Tibial nerve (tissue), 4 donors: ENCODE results near the gene DPY19L2. TPM values are rescaled to one million over a fixed set of nuclear protein-coding genes. Genes with fewer than 3 reads are reported as not detected.
"Not testable (repeated sequence)": the region's sequence is repeated elsewhere in the genome, so short reads cannot be mapped to it uniquely, and the experiment has no call there.

Source experiments
- DNase-seq, 2 donors: peaks; one replicate each; pipeline ENCODE4 v3.0.0-alpha.2; 2019; ENCODE audit warnings: low spot score in 2 of 2
- H3K27ac ChIP-seq, 4 donors: fragments of 200-600 bp; sonication (generic) in 3 of 4; one replicate each; pipeline ENCODE4 v1.5.1; 2017 to 2019; ENCODE audit warnings: mild to moderate bottlenecking in 1 of 4
- H3K27me3 ChIP-seq, 2 donors: fragments of 200-600 bp; sonication (generic) in 1 of 2; one replicate each; pipeline versions ENCODE4 v1.5.1 to v1.6.0; 2017 to 2019
- H3K36me3 ChIP-seq, 3 donors: fragments of 200-600 bp; sonication (generic); one replicate each; pipeline ENCODE4 v1.5.1; 2018 to 2019
- H3K4me1 ChIP-seq, 4 donors: fragments of 200-600 bp; sonication (generic) in 3 of 4; one replicate each; pipeline ENCODE4 v1.5.1; 2017 to 2019
- H3K4me3 ChIP-seq, 4 donors: fragments of 200-600 bp; sonication (generic) in 3 of 4; one replicate each; pipeline ENCODE4 v1.5.1; 2017 to 2019; ENCODE audit warnings: mild to moderate bottlenecking in 1 of 4, moderate library complexity in 1 of 4
- H3K9me3 ChIP-seq, 4 donors: fragments of 200-600 bp; sonication (generic) in 3 of 4; one replicate each; pipeline ENCODE4 v1.5.1; 2017 to 2019
- EP300 ChIP-seq, 2 donors: sonication (generic); formaldehyde crosslinking; IDR thresholded peaks; one replicate each; pipeline ENCODE4 v1.6.1; 2017; ENCODE audit warnings: antibody characterized with exemption in 2 of 2, mild to moderate bottlenecking in 1 of 2
- POLR2A ChIP-seq, 2 donors: fragments of 450-650 bp; IDR thresholded peaks; one replicate each; pipeline ENCODE4 v1.6.1; 2017; ENCODE audit warnings: antibody characterized with exemption in 2 of 2, mild to moderate bottlenecking in 2 of 2, moderate library complexity in 2 of 2
- WGBS, 2 donors: methylation state at CpG; one replicate each; pipeline ENCODE4 v1.1.5; 2018; 5-methylcytosine and 5-hydroxymethylcytosine counted together
- total RNA-seq, 4 donors: library from RNA; depleted of rRNA; stranded (reverse); fragments of >200 nt; gene quantifications; one replicate each; pipeline ENCODE4 v1.1.0, GENCODE V29; 2016
- TF ChIP-seq, protein P1 (sequence below), 5 experiments: fragments of 200-600 bp in 3 of 5; fragments of 450-650 bp in 2 of 5; sonication (generic) in 3 of 5; IDR thresholded peaks; one replicate each; pipeline ENCODE4 v1.5.1; 2016 to 2019; ENCODE audit warnings: antibody characterized with exemption in 5 of 5, mild to moderate bottlenecking in 3 of 5, moderate library complexity in 2 of 5

DPY19L2 gene
- total RNA-seq, 4 donors from 2014 or later: 14.1 to 22.0 (median 20.7) TPM

DNA sequence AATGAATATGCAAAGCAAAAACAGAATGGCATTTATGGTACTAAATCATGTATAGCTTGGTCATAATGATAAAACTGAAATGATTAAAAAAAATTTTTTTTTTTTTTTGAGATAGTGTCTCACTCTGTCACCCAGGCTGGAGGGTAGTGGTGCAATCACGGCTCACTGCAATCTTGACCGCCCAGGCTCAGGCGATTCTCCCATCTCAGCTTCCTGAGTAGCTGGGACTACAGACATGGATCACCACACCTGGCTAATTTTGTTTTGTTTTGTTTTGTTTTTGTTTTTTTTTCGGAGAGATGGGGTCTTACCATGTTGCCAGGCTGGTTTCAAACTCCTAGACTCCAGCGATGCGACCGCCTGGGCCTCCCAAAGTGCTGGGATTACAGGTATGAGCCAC lies 138.7 kb downstream of the DPY19L2 start:
- DNase-seq, H3K36me3 ChIP-seq, H3K4me1 ChIP-seq, H3K27me3 ChIP-seq, H3K9me3 ChIP-seq, H3K4me3 ChIP-seq, H3K27ac ChIP-seq: not testable (repeated sequence)
- WGBS, 2 donors: 82 to 93% methylated on average over 7 of the region's 7 CpGs

DNA sequence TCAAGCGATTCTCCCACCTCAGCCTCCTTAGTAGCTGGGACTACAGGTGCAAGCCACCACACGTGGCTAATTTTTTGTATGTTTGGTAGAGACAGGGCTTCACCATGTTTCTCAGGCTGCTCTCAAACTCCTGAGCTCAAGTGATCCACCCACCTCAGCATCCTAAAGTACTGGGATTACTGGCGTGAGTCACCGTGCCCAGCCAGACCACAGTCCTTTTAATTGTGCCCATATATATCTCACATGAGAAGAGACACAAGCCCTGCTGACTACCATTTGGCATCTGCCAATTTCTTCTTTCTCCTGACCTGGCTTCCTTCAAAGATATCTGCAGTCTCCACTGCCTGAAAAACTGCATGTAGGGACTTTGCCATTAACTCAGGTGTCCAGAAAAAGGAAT lies 142.5 kb downstream of the DPY19L2 start:
- 98 to 99% methylated on average over 4 of the region's 4 CpGs for WGBS, 2 donors
- no peaks in the 10 kb centered on the region for H3K27me3 ChIP-seq
- no peaks in the 10 kb centered on the region for H3K4me1 ChIP-seq
- TF ChIP-seq EP300 (IDR thresholded peaks at IDR 0.05): no peak
- TF ChIP-seq, protein P1, sequence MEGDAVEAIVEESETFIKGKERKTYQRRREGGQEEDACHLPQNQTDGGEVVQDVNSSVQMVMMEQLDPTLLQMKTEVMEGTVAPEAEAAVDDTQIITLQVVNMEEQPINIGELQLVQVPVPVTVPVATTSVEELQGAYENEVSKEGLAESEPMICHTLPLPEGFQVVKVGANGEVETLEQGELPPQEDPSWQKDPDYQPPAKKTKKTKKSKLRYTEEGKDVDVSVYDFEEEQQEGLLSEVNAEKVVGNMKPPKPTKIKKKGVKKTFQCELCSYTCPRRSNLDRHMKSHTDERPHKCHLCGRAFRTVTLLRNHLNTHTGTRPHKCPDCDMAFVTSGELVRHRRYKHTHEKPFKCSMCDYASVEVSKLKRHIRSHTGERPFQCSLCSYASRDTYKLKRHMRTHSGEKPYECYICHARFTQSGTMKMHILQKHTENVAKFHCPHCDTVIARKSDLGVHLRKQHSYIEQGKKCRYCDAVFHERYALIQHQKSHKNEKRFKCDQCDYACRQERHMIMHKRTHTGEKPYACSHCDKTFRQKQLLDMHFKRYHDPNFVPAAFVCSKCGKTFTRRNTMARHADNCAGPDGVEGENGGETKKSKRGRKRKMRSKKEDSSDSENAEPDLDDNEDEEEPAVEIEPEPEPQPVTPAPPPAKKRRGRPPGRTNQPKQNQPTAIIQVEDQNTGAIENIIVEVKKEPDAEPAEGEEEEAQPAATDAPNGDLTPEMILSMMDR (IDR thresholded peaks at IDR 0.05): no peak
- TF ChIP-seq POLR2A (IDR thresholded peaks at IDR 0.05): no peak
- no peak for DNase-seq
- H3K27ac ChIP-seq: no peak overlapping the region
- H3K4me3 ChIP-seq: no peak overlapping the region
- no peaks in the 10 kb centered on the region for H3K36me3 ChIP-seq
- peaks cover 0 to 9% (median 0%) of the 10 kb centered on the region in 4 donors for H3K9me3 ChIP-seq

DNA sequence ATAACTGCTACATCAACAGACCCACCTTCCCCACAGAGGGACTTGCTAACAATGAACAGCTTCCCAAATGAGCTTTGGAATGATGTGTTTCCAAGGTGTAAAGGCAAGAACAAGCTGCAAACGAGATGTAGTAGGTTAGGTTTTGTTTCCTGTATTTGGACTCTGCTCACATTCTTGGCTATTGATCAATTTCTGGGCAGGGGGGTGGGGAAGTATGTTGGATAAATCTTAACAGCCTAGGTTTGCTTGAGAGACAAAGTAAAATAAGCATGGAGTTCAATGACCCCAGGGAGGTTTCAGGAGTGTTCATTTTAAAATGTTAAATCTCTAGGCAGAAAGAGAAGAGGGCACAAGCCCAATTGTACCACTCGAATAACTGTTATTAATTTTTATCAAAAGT lies 146.6 kb downstream of the DPY19L2 start:
- no peak overlapping the region for H3K4me3 ChIP-seq
- no peaks in the 10 kb centered on the region for H3K9me3 ChIP-seq
- 42 to 50% methylated on average over 2 of the region's 2 CpGs for WGBS, 2 donors
- H3K4me1 ChIP-seq: no peaks in the 10 kb centered on the region
- TF ChIP-seq POLR2A (IDR thresholded peaks at IDR 0.05) (no peak), EP300 (IDR thresholded peaks at IDR 0.05) (no peak)
- TF ChIP-seq, protein P1 (IDR thresholded peaks at IDR 0.05): no peak
- no peaks in the 10 kb centered on the region for H3K27me3 ChIP-seq
- DNase-seq: no peak
- no peaks in the 10 kb centered on the region for H3K36me3 ChIP-seq
- H3K27ac ChIP-seq: no peak overlapping the region

Other genes with a start within 250 kb of the DPY19L2 start
- gene RXYLT1, start 111.4 kb upstream of the DPY19L2 start, total RNA-seq: 10 to 100 TPM; 14.4 to 24.9 (median 18.1) TPM
- 10 to 100 TPM; 13.1 to 81.5 (median 22.4) TPM for gene SRGAP1, start 176.2 kb upstream of the DPY19L2 start, total RNA-seq